Measurements from ENCODE around the gene CCSER1.

DNA sequence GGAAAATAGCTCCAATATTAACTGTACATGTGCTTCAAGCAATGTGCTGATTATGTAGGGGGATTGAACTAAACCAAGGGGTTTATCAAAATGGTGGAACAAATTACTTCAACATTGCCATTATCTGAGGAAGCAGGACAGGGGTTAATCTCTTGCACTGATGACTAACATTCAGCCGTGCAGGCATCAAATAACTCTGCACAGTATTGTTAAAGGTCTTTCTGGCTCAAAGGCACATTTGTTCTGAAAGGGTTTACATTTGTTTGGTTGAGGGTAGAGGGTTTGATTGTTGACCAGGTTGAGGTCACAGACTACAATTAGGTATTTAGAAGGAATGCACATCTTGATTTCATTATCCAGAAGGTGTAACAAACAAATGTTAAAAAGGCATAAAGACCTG is 32.2 kb upstream of the CCSER1 start:
- no peak for TF ChIP-seq CTCF (IDR thresholded peaks at IDR 0.05)
- no peak for TF ChIP-seq POLR2A (IDR thresholded peaks at IDR 0.05)
- TF ChIP-seq POLR2AphosphoS5 (IDR thresholded peaks at IDR 0.05), result no peak

Measured in upper lobe of left lung (tissue), 4 donors.